Left ventricle myocardium inferior (tissue), 1 donor: ENCODE results near the gene MIR17HG. TPM values are rescaled to one million over a fixed set of nuclear protein-coding genes. Genes with fewer than 3 reads are reported as not detected.
A peak's percentile ranks its signal among the peaks of the same experiment; 100 is the strongest.

Experiments
- DNase-seq: peaks from one replicate; pipeline ENCODE4 v3.0.0-alpha.2; 2020
- H3K27ac ChIP-seq: fragments of 200-600 bp; replicated peaks from 2 replicates; pipeline ENCODE4 v1.8.0; 2021
- H3K27me3 ChIP-seq: fragments of 200-600 bp; 2 replicates; pipeline ENCODE4 v1.8.0; 2021; ENCODE audit warnings: low read depth
- H3K36me3 ChIP-seq: fragments of 200-600 bp; 2 replicates; pipeline ENCODE4 v1.8.0; 2021
- H3K4me1 ChIP-seq: fragments of 200-600 bp; 2 replicates; pipeline ENCODE4 v1.8.0; 2021
- H3K4me3 ChIP-seq: fragments of 200-600 bp; 2 replicates; pipeline ENCODE4 v1.8.0; 2021; ENCODE audit warnings: mild to moderate bottlenecking, moderate library complexity
- H3K9me3 ChIP-seq: fragments of 200-600 bp; replicated peaks from 2 replicates; pipeline ENCODE4 v1.8.0; 2021
- CTCF ChIP-seq: fragments of 200-600 bp; IDR thresholded peaks from 2 replicates; pipeline ENCODE4 v1.8.0; 2021; ENCODE audit warnings: antibody characterized with exemption, mild to moderate bottlenecking, borderline replicate concordance
- intact Hi-C: fragments of 100-400 bp; cut with micrococcal nuclease; formaldehyde crosslinking; loops from one replicate; pipeline ENCODE4 v1.11.0; 2022
- total RNA-seq: library from RNA; stranded (reverse); fragmentation: NEBNext Ultra II Directional; extraction: Animal tissue kit (Norgen Biotek cat#: 25700); gene quantifications from one replicate; pipeline ENCODE4 v1.2.1, GENCODE V29; 2021
- donor health status: DM: no; HTN: yes; CAD: no; lungs with severe emphysema.

Gene MIR17HG
- total RNA-seq, 1 donor from 2014 or later = 1.3 TPM

- Histone ChIP-seq H3K36me3 (no peaks in the 10 kb centered on the region), H3K27me3 (peaks cover 7% of the 10 kb centered on the region), H3K9me3 (no peaks in the 10 kb centered on the region), H3K27ac (no peak overlapping the region), H3K4me1 (no peaks in the 10 kb centered on the region), H3K4me3 (no peak overlapping the region)
- no peak for DNase-seq
- no peak for TF ChIP-seq CTCF
- intact Hi-C loops = no loop called here
Measured at GRCh38 chr13:91383836-91384235, 36.3 kb downstream of the MIR17HG start.

- Histone ChIP-seq H3K27ac (no peak overlapping the region), H3K27me3 (peaks cover 10% of the 10 kb centered on the region), H3K9me3 (no peaks in the 10 kb centered on the region), H3K4me1 (no peaks in the 10 kb centered on the region), H3K4me3 (no peak overlapping the region), H3K36me3 (no peaks in the 10 kb centered on the region)
- TF ChIP-seq CTCF = no peak
- intact Hi-C loops = no loop called here
- DNase-seq = no peak
Measured at GRCh38 chr13:91384896-91385295, 37.4 kb downstream of the MIR17HG start.

- Histone ChIP-seq H3K27me3 (peaks cover 43% of the 10 kb centered on the region), H3K4me3 (no peak overlapping the region), H3K36me3 (no peaks in the 10 kb centered on the region), H3K27ac (no peak overlapping the region), H3K9me3 (no peaks in the 10 kb centered on the region), H3K4me1 (no peaks in the 10 kb centered on the region)
- DNase-seq = no peak
- TF ChIP-seq CTCF = no peak
- intact Hi-C loops = no loop called here
Measured at GRCh38 chr13:91389186-91389585, 41.7 kb downstream of the MIR17HG start.

GRCh38 chr13:91397595-91397994 is 50.1 kb downstream of the MIR17HG start:
- Histone ChIP-seq H3K27ac (no peak overlapping the region), H3K27me3 (peaks cover 72% of the 10 kb centered on the region), H3K4me3 (no peak overlapping the region), H3K36me3 (no peaks in the 10 kb centered on the region), H3K4me1 (peaks cover 19% of the 10 kb centered on the region), H3K9me3 (no peaks in the 10 kb centered on the region)
- DNase-seq = no peak
- intact Hi-C loops = no loop called here
- TF ChIP-seq CTCF = no peak

GRCh38 chr13:91398413-91399188 is 51.1 kb downstream of the MIR17HG start, which contains the start of gene GPC5:
TSS of gene GPC5 (plus strand) at chr13:91398621.
- peaks cover 19% of the 10 kb centered on the region for H3K4me1 ChIP-seq
- TF ChIP-seq CTCF = no peak
- H3K27ac ChIP-seq = no peak within 1 kb of the TSS
- peaks cover 67% of the 10 kb centered on the region for H3K27me3 ChIP-seq
- no peaks in the 10 kb centered on the region for H3K36me3 ChIP-seq
- intact Hi-C loops = no loop called here
- DNase-seq = peak; percentile 75
- H3K9me3 ChIP-seq = no peaks in the 10 kb centered on the region
- peak within 1 kb of the TSS; percentile 71 for H3K4me3 ChIP-seq
